Ammon's horn (tissue), 1 donor: ENCODE data around the gene APBA2.
"Not testable (repeated sequence)": the region's sequence is repeated elsewhere in the genome, so short reads cannot be mapped to it uniquely, and the experiment has no call there.

ENCODE experiments used
- DNase-seq: peaks from one replicate; pipeline ENCODE4 v3.0.0-alpha.2; 2016; ENCODE audit warnings: low spot score

Gene APBA2

GRCh38 chr15:29167122-29167521 is 281.3 kb downstream of the APBA2 start:
- not testable (repeated sequence) for DNase-seq
